OCI-LY7 (cell line): Measurements from ENCODE around the gene COL11A2. TPM values are rescaled to one million over a fixed set of nuclear protein-coding genes. Genes with fewer than 3 reads are reported as not detected.

Experiments used
- BruUV-seq: library from RNA; stranded (reverse); fragments of 400-500 nt; replicated peaks from 2 replicates; lab custom pipeline; 2021; lab: Mats Ljungman, UMichigan
- CTCF ChIA-PET: fragments of 300-600 bp; sonication (Branson Sonifier 250); formaldehyde crosslinking; loops from one replicate; lab custom pipeline; 2022; ENCODE audit warnings: antibody characterized with exemption; ENCODE audit not compliant: unreplicated experiment; lab: Charles Lee
- POLR2A ChIA-PET: fragments of 300-600 bp; sonication (Branson Sonifier 250); formaldehyde crosslinking; loops from one replicate; lab custom pipeline; 2022; ENCODE audit warnings: antibody characterized with exemption; lab: Charles Lee
- DNase-seq: peaks from one replicate; pipeline ENCODE4 v3.0.0-alpha.2; 2015; ENCODE audit warnings: low spot score
- H2AFZ ChIP-seq: fragments of 200-600 bp; sonication (generic), shearing (Covaris generic); 2 replicates; pipeline ENCODE4 v1.6.1; 2014; ENCODE audit warnings: mild to moderate bottlenecking, antibody characterized with exemption, low read length, moderate library complexity
- H3K27ac ChIP-seq: fragments of 200-600 bp; sonication (generic); 2 replicates; pipeline ENCODE4 v1.5.1; 2014; ENCODE audit warnings: mixed run types, low read depth, mild to moderate bottlenecking, moderate library complexity, low read length, inconsistent platforms; ENCODE audit not compliant: poor library complexity, severe bottlenecking
- H3K36me3 ChIP-seq: fragments of 200-600 bp; sonication (generic); 2 replicates; pipeline ENCODE4 v1.6.1; 2014; ENCODE audit warnings: mild to moderate bottlenecking, antibody characterized with exemption, low read length, moderate library complexity, mixed read lengths; ENCODE audit not compliant: insufficient read depth
- H3K4me1 ChIP-seq: fragments of 200-600 bp; sonication (generic); 2 replicates; pipeline ENCODE4 v1.5.1; 2014; ENCODE audit warnings: mild to moderate bottlenecking, low read length; ENCODE audit not compliant: insufficient read depth, poor library complexity, severe bottlenecking
- H3K4me2 ChIP-seq: fragments of 200-600 bp; sonication (generic); 2 replicates; pipeline ENCODE4 v1.6.1; 2014; ENCODE audit warnings: mild to moderate bottlenecking, low read length
- H3K4me3 ChIP-seq: fragments of 200-600 bp; sonication (generic); 2 replicates; pipeline ENCODE4 v1.5.1; 2014; ENCODE audit warnings: mild to moderate bottlenecking, low read depth, low read length; ENCODE audit not compliant: poor library complexity, severe bottlenecking
- H3K79me2 ChIP-seq: fragments of 200-600 bp; sonication (generic); 2 replicates; pipeline ENCODE4 v1.6.1; 2016; ENCODE audit warnings: low read depth, mild to moderate bottlenecking, low read length, moderate library complexity, mixed read lengths; ENCODE audit not compliant: insufficient read depth
- H3K9me2 ChIP-seq: fragments of 200-600 bp; sonication (generic); 2 replicates; pipeline ENCODE4 v1.6.1; 2016; ENCODE audit warnings: mild to moderate bottlenecking, low read length, mixed read lengths; ENCODE audit not compliant: insufficient read depth
- H3K9me3 ChIP-seq: fragments of 200-600 bp; sonication (generic); 2 replicates; pipeline ENCODE4 v1.6.1; 2014; ENCODE audit warnings: mild to moderate bottlenecking, mixed run types, low read length, mixed read lengths
- H4K20me1 ChIP-seq: fragments of 200-600 bp; sonication (generic); 2 replicates; pipeline ENCODE4 v1.6.1; 2014; ENCODE audit warnings: mild to moderate bottlenecking, antibody characterized with exemption, low read length, moderate library complexity, mixed read lengths; ENCODE audit not compliant: insufficient read depth
- CTCF ChIP-seq: fragments of 200-600 bp; sonication (generic); conservative IDR thresholded peaks from 2 replicates; pipeline ENCODE4 v1.5.1; 2014; ENCODE audit warnings: mild to moderate bottlenecking, antibody characterized with exemption, low read length, moderate library complexity, mixed read lengths
- EZH2phosphoT487 ChIP-seq: fragments of 200-600 bp; sonication (generic); IDR thresholded peaks from 2 replicates; pipeline ENCODE4 v1.6.1; 2018; ENCODE audit warnings: low read depth, borderline replicate concordance, mild to moderate bottlenecking, mixed run types, antibody characterized with exemption, low read length, moderate library complexity, mixed read lengths
- intact Hi-C: fragments of 100-400 bp; cut with micrococcal nuclease; formaldehyde crosslinking; loops from one replicate; pipeline ENCODE4 v1.10.0; 2022; ENCODE audit not compliant: unreplicated experiment
- total RNA-seq, 2 experiments: library from RNA; depleted of rRNA in 1 of 2; stranded (reverse); fragments of >200 nt in 1 of 2; shearing (Covaris generic) in 1 of 2; gene quantifications; 2 replicates each; pipeline ENCODE4 v1.2.3, GENCODE V29; 2014 to 2022

Gene COL11A2
- total RNA-seq, 2 experiments from 2014 or later, result 4.5 to 5.2 TPM

GRCh38 chr6:33167374-33168283, 24.6 kb downstream of the COL11A2 start:
- H3K36me3 ChIP-seq, result no peaks in the 10 kb centered on the region
- H2AFZ ChIP-seq, result no peak overlapping the region
- BruUV-seq, result no TSS peak
- no peaks in the 10 kb centered on the region for H3K9me2 ChIP-seq
- no peak overlapping the region for H3K4me2 ChIP-seq
- ChIA-PET POLR2A (no interaction called here), CTCF (no interaction called here)
- no peak for TF ChIP-seq EZH2phosphoT487
- no peak for TF ChIP-seq CTCF
- H3K4me1 ChIP-seq, result no peaks in the 10 kb centered on the region
- no peaks in the 10 kb centered on the region for H3K79me2 ChIP-seq
- no peaks in the 10 kb centered on the region for H4K20me1 ChIP-seq
- intact Hi-C loops, result no loop called here
- no peak overlapping the region for H3K4me3 ChIP-seq
- H3K27ac ChIP-seq, result no peak overlapping the region
- no peak for DNase-seq
- H3K9me3 ChIP-seq, result no peaks in the 10 kb centered on the region

GRCh38 chr6:33166811-33167210, 25.5 kb downstream of the COL11A2 start:
- CTCF ChIA-PET, result no interaction called here
- no TSS peak for BruUV-seq
- no peak overlapping the region for H3K27ac ChIP-seq
- peaks cover 1% of the 10 kb centered on the region for H3K4me1 ChIP-seq
- intact Hi-C loops, result no loop called here
- no peak overlapping the region for H3K4me2 ChIP-seq
- no peak for TF ChIP-seq EZH2phosphoT487
- no peak for DNase-seq
- no peaks in the 10 kb centered on the region for H3K9me3 ChIP-seq
- H4K20me1 ChIP-seq, result no peaks in the 10 kb centered on the region
- no peaks in the 10 kb centered on the region for H3K9me2 ChIP-seq
- no peak overlapping the region for H2AFZ ChIP-seq
- no peaks in the 10 kb centered on the region for H3K36me3 ChIP-seq
- POLR2A ChIA-PET, result no interaction called here
- no peaks in the 10 kb centered on the region for H3K79me2 ChIP-seq
- H3K4me3 ChIP-seq, result no peak overlapping the region

- no TSS peak for BruUV-seq
- Histone ChIP-seq H2AFZ (no peak overlapping the region), H3K9me2 (no peaks in the 10 kb centered on the region), H3K36me3 (no peaks in the 10 kb centered on the region), H3K9me3 (no peaks in the 10 kb centered on the region), H3K79me2 (no peaks in the 10 kb centered on the region), H3K4me1 (peaks cover 5% of the 10 kb centered on the region), H3K4me3 (no peak overlapping the region), H4K20me1 (no peaks in the 10 kb centered on the region), H3K27ac (no peak overlapping the region), H3K4me2 (no peak overlapping the region)
- CTCF ChIA-PET, result no interaction called here
- DNase-seq, result no peak
- intact Hi-C loops, result no loop called here
- POLR2A ChIA-PET, result no interaction called here
- TF ChIP-seq EZH2phosphoT487, result no peak
- TF ChIP-seq CTCF, result no peak
These were observed 25.9 kb downstream of the COL11A2 start for GRCh38 chr6:33166363-33166762.
